AG08395 (cell line): Measurements from ENCODE around the gene TCHP.

Experiments
- DNase-seq: peaks from one replicate; pipeline ENCODE4 v3.0.0; 2012; ENCODE audit warnings: mixed read lengths, low spot score

TCHP gene

DNA sequence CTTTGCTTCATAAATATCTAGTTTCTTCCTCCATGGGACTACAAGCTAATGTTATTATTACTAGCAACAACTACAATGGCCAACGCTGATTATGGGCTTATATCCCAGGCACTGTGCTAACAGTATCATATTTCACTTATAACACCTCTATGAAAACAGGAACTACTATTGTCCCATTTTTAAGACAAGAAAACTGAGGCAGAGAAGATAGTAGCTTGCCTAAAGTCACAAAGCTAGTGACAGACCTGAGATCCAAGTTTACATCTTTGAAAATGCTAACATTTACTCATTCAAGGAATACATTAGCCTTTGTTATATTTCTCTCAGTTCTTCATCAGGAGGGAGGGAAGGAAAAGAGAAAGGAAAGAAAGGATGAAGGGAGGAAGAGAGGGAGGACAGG is 63.3 kb downstream of the TCHP start:
- no peak for DNase-seq

DNA sequence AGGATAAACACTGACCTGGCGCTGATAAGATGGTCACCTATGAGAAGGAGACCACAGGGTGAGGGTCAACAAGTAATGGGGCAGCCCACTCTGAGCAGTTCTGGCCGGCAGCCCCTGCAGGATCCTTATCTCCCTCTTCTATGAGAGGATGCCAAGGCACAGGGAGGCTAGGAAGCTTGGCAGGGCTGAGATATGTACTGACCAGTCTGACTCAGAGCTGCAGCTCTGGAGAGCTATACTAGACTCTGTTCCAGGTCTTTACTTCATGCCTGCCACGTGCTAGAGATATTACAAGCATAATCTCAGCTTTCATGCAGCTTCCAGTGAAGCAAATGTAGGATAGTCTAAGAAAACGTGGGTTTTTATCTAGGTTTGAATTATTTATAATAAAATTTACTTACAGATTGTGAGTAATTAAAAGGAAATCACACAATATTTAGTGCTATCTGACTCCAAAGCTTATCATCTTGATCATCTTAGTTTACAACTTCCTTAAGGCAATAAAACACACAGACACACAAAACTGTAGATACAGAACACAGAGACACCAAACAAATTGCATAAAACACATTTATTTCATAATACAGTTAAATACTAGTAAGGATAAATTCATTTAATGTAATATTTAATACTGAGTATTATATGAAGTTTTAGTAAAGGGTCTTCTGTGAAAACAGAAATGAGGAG is 63.8 kb downstream of the TCHP start:
- DNase-seq, result no peak

DNA sequence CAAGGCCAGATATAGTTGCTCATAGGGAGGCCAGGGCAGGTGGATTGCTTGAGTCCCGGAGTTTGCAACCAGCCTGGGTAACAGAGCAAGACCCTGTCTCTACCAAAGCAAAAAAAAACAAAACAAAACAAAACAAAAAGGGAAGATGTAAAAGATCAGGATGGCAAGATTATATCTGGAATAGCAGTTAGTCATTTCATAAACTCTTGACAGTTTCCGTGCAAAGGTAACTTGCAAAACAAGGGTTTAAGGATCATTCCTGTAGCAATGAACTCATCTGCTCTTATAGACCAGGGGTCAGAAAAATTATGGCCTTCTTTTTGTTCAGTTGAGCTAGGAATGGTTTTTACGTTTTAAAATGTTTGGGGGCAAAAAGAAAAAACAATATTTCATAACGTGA is 66.5 kb downstream of the TCHP start:
- no peak for DNase-seq

DNA sequence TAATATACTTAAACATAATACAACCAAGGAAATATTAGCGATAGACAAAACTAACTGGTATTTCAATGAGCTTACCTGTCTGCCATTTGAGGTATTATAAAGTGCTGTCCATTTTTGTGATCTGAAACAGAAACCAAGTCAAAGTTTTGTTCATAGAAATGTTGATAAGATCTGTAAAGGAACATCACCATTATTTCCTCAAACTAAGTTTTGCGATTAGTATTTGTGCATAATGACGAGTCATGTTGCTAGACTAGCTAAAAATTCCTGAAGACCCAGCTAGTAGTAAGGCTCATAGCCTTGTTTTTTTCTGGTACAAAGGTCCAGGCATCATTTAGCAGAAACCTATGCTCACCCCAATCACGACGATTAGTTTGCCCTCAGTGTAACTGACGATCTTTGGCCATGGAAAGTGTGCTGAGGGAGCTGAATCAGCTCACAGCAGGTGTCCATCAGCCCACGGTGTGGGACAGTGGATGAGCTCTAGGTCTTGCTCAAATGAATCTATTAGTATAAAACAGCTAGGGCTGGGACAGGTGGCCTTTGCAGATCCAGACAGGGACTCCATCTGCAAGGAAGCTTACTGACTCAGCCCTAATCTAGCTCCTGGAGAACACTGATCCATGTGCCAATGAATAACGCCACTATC is 67.4 kb downstream of the TCHP start:
- DNase-seq, result no peak
